A204.1 (cell line): ENCODE measurements around the gene RNU1-2.
"Not testable (repeated sequence)": the region's sequence is repeated elsewhere in the genome, so short reads cannot be mapped to it uniquely, and the experiment has no call there.

Experiments used
- FAIRE-seq: peaks from 2 replicates; lab custom pipeline; 2012; peaks lifted over from hg19 to GRCh38; lab: Jason Lieb, UNC

RNU1-2 gene

GRCh38 chr1:16927256-16927655 lies 31.5 kb downstream of the RNU1-2 start:
- FAIRE-seq = no peak

- FAIRE-seq = no peak
These were observed 32.1 kb downstream of the RNU1-2 start for GRCh38 chr1:16927711-16928485.

GRCh38 chr1:16929146-16930041 lies 33.6 kb downstream of the RNU1-2 start:
- FAIRE-seq = not testable (repeated sequence)

- not testable (repeated sequence) for FAIRE-seq
These were observed 35.6 kb downstream of the RNU1-2 start for GRCh38 chr1:16931206-16931934.

GRCh38 chr1:16933945-16934344 lies 38.2 kb downstream of the RNU1-2 start:
- FAIRE-seq = not testable (repeated sequence)

- FAIRE-seq = not testable (repeated sequence)
These were observed 40.8 kb downstream of the RNU1-2 start for GRCh38 chr1:16936580-16936979.

GRCh38 chr1:16938351-16939321 lies 42.9 kb downstream of the RNU1-2 start:
- FAIRE-seq = no peak

GRCh38 chr1:16939386-16940180 lies 43.8 kb downstream of the RNU1-2 start:
- not testable (repeated sequence) for FAIRE-seq

GRCh38 chr1:16944038-16944437 lies 48.3 kb downstream of the RNU1-2 start:
- FAIRE-seq = no peak

- not testable (repeated sequence) for FAIRE-seq
These were observed 49.7 kb downstream of the RNU1-2 start for GRCh38 chr1:16945512-16945911.
